ENCODE results near the gene SYT17. TPM values are rescaled to one million over a fixed set of nuclear protein-coding genes. Genes with fewer than 3 reads are reported as not detected.

The SYT17 gene
- total RNA-seq, 2 experiments from 2014 or later: 6.2 to 10.3 TPM

DNA sequence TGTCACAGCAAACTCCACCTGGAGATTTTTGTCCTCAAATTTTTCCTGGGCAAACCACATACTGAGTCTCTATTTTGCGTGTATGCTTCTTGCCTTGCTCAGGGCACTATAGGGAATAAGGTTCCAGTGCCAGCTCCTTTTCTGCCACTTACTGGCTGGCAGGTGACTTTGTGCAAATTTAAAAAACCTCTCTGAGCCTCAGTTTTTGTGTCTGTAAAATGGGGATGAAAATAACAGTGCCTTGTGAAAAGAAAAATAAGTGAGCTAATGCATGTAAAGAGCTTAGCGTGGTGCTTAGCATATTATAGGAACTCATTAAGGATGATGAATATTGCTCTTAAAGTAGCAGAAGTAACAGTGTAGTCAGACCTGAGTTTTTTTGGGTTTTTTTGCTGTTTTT is 137.4 kb downstream of the SYT17 start:
- POLR2A ChIA-PET: no interaction called here
- no peaks in the 10 kb centered on the region for H4K20me1 ChIP-seq (ENCODE audit: insufficient read depth, low read length)
- H3K79me2 ChIP-seq (ENCODE audit: insufficient read depth, low read depth, low read length): no peaks in the 10 kb centered on the region
- no peak overlapping the region for H3K4me3 ChIP-seq (ENCODE audit: low read depth, low read length, poor library complexity, severe bottlenecking)
- H3K9me3 ChIP-seq (ENCODE audit: low read length): no peaks in the 10 kb centered on the region
- H3K27ac ChIP-seq (ENCODE audit: low read depth, low read length, poor library complexity, severe bottlenecking): no peak overlapping the region
- H3K9me2 ChIP-seq (ENCODE audit: insufficient read depth, low read length): no peaks in the 10 kb centered on the region; the same call in 1 of the 2 replicates
- no peak overlapping the region for H3K4me2 ChIP-seq (ENCODE audit: low read length)
- no peak for DNase-seq (ENCODE audit: low spot score)
- no peaks in the 10 kb centered on the region for H3K4me1 ChIP-seq (ENCODE audit: insufficient read depth, low read length, poor library complexity, severe bottlenecking)
- CTCF ChIA-PET (ENCODE audit: unreplicated experiment): no interaction called here
- no TSS peak for BruUV-seq (replicated peaks)
- no peak overlapping the region for H2AFZ ChIP-seq (ENCODE audit: low read length)
- H3K36me3 ChIP-seq (ENCODE audit: insufficient read depth, low read length): no peaks in the 10 kb centered on the region
- TF ChIP-seq, protein P1, sequence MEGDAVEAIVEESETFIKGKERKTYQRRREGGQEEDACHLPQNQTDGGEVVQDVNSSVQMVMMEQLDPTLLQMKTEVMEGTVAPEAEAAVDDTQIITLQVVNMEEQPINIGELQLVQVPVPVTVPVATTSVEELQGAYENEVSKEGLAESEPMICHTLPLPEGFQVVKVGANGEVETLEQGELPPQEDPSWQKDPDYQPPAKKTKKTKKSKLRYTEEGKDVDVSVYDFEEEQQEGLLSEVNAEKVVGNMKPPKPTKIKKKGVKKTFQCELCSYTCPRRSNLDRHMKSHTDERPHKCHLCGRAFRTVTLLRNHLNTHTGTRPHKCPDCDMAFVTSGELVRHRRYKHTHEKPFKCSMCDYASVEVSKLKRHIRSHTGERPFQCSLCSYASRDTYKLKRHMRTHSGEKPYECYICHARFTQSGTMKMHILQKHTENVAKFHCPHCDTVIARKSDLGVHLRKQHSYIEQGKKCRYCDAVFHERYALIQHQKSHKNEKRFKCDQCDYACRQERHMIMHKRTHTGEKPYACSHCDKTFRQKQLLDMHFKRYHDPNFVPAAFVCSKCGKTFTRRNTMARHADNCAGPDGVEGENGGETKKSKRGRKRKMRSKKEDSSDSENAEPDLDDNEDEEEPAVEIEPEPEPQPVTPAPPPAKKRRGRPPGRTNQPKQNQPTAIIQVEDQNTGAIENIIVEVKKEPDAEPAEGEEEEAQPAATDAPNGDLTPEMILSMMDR (conservative IDR thresholded peaks at IDR 0.05; ENCODE audit: low read length): no peak
- no peak for TF ChIP-seq EZH2phosphoT487 (IDR thresholded peaks at IDR 0.05; ENCODE audit: borderline replicate concordance, low read depth, low read length)
- intact Hi-C loops (cut with micrococcal nuclease; ENCODE audit: unreplicated experiment): no loop called here

DNA sequence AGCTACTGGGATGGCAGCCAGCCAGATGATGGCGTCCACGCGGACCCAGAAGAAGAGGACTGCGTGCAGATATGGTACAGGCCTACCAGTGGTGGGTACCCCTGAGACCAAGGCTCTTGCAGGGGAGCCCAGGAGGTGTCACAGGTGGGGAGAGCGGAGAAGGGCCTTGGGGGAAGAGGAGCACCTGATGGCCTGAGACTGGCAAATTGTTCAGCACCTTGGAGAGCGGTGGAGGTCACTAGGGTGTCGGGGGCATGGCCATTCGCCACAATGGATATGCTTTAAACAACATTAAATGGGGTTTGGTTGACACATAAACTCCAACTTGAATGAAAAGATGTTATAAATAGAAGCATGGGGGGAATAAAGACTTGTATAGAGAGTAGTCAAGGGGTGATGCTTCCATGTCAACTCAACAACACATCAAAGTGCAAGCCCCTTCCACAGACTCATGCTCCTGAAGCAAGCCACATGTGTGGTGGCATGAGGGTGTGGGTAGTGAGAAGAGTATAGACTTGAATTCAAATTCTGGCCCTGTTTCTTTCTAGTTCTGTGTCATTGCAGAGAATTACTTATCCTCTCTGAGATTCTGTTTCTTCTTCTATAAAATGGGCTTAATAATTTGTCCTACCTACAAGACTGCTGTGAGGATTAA is 139.7 kb downstream of the SYT17 start:
- Histone ChIP-seq H3K36me3 (ENCODE audit: insufficient read depth, low read length) (no peaks in the 10 kb centered on the region), H4K20me1 (ENCODE audit: insufficient read depth, low read length) (no peaks in the 10 kb centered on the region), H3K4me2 (ENCODE audit: low read length) (no peak overlapping the region), H3K27ac (ENCODE audit: low read depth, low read length, poor library complexity, severe bottlenecking) (no peak overlapping the region), H3K9me3 (ENCODE audit: low read length) (no peaks in the 10 kb centered on the region), H3K79me2 (ENCODE audit: insufficient read depth, low read depth, low read length) (no peaks in the 10 kb centered on the region), H3K4me1 (ENCODE audit: insufficient read depth, low read length, poor library complexity, severe bottlenecking) (no peaks in the 10 kb centered on the region), H3K4me3 (ENCODE audit: low read depth, low read length, poor library complexity, severe bottlenecking) (no peak overlapping the region), H2AFZ (ENCODE audit: low read length) (no peak overlapping the region), H3K9me2 (ENCODE audit: insufficient read depth, low read length) (no peaks in the 10 kb centered on the region; the same call in 1 of the 2 replicates)
- TF ChIP-seq, protein P1 (conservative IDR thresholded peaks at IDR 0.05; ENCODE audit: low read length): no peak
- TF ChIP-seq EZH2phosphoT487 (IDR thresholded peaks at IDR 0.05; ENCODE audit: borderline replicate concordance, low read depth, low read length): no peak
- ChIA-PET CTCF (ENCODE audit: unreplicated experiment) (no interaction called here), POLR2A (no interaction called here)
- intact Hi-C loops (cut with micrococcal nuclease; ENCODE audit: unreplicated experiment): no loop called here
- BruUV-seq (replicated peaks): no TSS peak
- DNase-seq (ENCODE audit: low spot score): peak; percentile 29

DNA sequence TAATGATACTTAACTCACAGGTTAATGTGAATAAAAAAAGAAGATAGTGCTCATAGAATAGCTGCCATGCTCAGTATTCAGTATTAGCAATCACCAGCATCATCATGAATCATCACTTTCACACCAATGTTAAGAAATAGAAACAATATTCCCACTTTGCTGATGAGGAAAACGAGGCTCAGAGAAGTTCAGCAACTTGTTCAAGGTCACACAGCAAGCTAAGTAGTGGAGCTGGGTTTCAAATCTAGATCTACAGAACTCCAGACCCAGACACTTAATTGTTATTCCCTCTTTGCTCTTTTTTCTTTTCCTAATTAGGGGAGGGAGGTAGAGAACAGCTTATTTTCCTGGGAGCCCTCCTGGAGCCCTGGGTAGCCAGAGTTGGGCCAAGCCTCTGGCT is 140.4 kb downstream of the SYT17 start:
- H3K4me2 ChIP-seq (ENCODE audit: low read length): no peak overlapping the region
- H3K27ac ChIP-seq (ENCODE audit: low read depth, low read length, poor library complexity, severe bottlenecking): no peak overlapping the region
- no peak for DNase-seq (ENCODE audit: low spot score)
- intact Hi-C loops (cut with micrococcal nuclease; ENCODE audit: unreplicated experiment): no loop called here
- no peaks in the 10 kb centered on the region; the same call in 1 of the 2 replicates for H3K9me2 ChIP-seq (ENCODE audit: insufficient read depth, low read length)
- POLR2A ChIA-PET: no interaction called here
- H4K20me1 ChIP-seq (ENCODE audit: insufficient read depth, low read length): no peaks in the 10 kb centered on the region
- no peak overlapping the region for H2AFZ ChIP-seq (ENCODE audit: low read length)
- no TSS peak for BruUV-seq (replicated peaks)
- no peak overlapping the region for H3K4me3 ChIP-seq (ENCODE audit: low read depth, low read length, poor library complexity, severe bottlenecking)
- H3K4me1 ChIP-seq (ENCODE audit: insufficient read depth, low read length, poor library complexity, severe bottlenecking): no peaks in the 10 kb centered on the region
- no peaks in the 10 kb centered on the region for H3K36me3 ChIP-seq (ENCODE audit: insufficient read depth, low read length)
- no peaks in the 10 kb centered on the region for H3K9me3 ChIP-seq (ENCODE audit: low read length)
- CTCF ChIA-PET (ENCODE audit: unreplicated experiment): no interaction called here
- TF ChIP-seq EZH2phosphoT487 (IDR thresholded peaks at IDR 0.05; ENCODE audit: borderline replicate concordance, low read depth, low read length): no peak
- TF ChIP-seq, protein P1 (conservative IDR thresholded peaks at IDR 0.05; ENCODE audit: low read length): no peak
- no peaks in the 10 kb centered on the region for H3K79me2 ChIP-seq (ENCODE audit: insufficient read depth, low read depth, low read length)
